NCI-H187 treated with DMSO at 0.1 percent for 48 hours (cell line): ENCODE measurements around the gene PKM.
"Not testable (repeated sequence)": the region's sequence is repeated elsewhere in the genome, so short reads cannot be mapped to it uniquely, and the experiment has no call there.

ENCODE experiments used
- DNase-seq: peaks from one replicate; lab custom pipeline; 2025; lab: John Stamatoyannopoulos, UW

PKM gene

DNA sequence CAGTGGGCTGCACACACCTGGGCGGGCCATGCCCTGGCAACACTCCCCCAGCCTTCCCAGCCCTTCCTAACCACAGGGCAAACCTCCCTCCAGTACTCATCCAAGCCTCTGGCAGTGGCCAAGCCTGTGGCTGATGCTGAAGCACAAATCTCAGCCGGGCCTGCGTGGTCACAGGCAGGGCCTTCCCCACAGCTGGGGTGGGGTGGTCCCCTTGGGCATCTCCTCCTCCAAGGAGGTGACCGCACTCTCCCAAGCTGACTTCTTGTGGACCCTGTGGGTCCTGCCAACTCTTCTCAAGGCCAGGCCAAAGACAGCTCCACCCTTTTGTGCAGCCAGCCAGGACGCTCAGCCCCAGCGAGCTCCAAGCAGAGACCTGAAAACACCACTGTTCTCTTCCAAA lies 54.8 kb downstream of the PKM start:
- DNase-seq, result no peak

DNA sequence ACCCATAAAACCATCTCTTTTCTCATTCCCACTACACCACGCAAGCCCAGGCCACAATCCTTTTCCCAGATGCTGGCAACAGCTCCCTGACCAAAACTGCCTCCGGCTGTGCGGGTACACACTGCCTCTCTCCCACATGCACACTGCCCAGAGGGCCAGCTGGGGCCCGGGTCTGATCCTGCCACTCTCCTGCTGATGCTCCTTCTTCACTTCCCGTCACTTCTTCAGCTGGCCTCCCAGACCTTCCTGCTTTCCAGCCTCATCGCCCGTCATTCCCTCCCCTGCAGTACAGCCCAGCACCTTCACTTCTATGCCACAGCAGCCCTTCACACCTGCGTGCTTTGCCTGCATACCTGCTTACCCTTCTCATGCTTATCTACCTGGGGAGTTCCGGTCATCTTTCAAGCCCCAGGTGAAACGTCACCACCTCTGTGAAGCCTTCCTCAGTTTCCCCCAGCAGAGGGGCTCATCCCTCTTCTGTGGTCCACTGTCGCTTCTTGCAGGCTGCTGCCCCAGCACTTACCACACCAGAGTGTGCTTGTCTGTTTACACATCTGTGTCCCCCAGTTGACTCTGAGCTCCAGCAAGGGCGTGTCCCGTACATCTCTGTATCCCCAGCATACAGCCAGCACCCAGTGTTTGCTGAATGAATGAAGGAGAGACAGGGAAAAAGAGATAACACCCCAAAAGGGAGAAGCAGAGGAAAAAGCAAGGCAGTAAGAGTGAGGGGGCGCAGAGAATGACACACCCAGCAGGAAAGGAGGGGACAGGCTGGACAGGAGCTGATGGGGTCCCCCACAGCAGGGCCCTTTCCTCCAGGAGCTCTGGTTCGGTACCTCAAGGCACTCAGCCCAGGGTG lies 55.6 kb downstream of the PKM start:
- no peak for DNase-seq

DNA sequence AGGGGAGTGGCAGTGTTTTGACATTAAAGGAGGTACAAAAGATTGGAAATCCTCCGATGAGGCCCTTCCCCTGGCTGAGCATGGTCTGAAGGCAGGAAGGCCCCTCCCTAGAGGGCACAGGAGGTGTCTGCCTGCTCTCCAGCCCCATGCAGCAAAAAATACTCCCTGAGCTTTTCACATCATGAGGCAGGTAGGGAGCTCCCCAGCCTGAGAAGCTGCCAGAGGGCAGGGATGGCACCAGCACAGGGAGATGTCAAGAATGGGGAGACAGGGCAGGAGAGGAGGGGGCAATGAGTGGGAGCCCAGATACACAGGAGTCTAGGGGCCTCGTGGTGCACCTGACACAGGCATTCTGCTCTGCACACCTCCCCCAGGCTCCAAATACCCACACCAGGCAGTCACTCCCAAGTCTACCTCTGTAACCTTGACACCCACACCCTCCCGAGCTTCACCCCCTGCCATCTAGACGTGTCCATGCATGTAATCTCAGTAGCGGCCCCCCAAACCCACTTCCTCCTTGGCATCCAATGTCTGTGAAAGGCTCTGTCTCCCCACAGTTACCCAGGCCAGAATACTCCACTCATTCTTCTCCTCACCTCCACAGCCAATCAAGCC lies 56.3 kb downstream of the PKM start:
- no peak for DNase-seq

DNA sequence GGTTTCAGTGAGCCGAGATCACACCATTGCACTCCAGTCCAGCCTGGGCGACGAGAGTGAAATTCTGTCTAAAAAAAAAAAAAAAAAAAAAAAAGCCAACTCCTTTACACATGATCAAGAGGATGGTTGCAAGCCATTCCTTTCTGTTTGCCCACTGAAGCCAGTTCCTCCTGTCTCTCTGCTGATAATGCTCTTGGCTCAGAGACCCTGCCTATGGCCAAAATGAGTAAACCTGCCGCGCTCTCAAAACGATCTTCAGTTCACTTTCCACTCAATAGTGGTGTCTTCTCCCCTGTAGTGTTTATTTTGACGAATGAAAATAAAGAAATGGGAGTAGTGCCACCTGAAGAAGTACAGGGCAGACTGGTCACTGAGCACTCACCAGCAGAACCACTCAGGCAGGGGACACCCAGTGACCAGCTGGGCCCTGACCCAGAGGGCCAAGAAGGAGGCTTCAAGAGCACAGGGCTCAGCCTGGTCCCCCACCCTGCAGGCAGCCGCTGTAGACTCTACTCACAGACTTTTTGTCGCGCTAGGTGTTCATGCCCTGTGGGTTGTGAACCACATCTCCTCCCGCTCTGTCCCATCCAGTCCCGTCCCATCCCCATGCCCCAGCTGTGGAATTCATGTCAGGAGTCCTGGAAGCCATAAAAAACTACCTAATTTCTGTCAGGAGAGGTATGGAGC lies 57.0 kb downstream of the PKM start:
- DNase-seq, result no peak

DNA sequence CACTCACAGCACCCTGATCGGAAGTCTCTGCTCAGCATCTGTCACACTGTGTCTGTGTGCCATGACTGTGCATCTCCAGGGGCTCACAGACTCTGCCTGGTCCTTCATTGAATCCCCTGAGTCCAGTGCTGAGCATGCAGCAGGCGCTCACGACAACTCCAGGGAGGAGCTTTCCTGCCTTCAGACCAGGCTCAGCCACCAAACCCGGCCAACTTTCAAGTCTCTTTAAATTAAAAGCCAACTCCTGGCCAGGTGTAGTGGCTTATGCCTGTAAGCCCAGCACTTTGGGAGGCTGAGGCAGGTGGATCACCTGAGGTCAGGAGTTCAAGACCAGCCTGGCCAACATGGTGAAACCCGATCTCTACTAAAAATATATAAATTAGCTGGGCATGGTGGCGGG lies 57.6 kb downstream of the PKM start:
- DNase-seq, result no peak

DNA sequence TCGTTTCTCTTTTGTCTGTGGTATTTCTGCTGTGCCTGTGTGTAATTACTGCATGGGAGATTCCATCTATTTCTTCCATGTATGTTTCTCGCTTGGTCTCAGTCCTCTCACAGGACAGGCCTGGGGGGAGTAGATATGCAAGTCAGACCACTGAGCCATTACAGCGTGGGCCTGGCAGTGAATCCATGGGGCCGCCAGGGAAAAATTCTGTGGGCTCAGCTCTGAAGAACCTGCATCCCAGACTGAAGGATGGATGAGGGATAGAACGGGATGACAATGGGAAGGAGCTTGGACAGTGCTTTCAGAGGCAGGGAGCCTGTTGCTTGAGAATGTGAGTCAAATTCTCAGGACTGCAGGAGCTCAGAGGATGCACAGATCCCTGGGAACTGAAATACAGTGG lies 58.2 kb downstream of the PKM start:
- no peak for DNase-seq

DNA sequence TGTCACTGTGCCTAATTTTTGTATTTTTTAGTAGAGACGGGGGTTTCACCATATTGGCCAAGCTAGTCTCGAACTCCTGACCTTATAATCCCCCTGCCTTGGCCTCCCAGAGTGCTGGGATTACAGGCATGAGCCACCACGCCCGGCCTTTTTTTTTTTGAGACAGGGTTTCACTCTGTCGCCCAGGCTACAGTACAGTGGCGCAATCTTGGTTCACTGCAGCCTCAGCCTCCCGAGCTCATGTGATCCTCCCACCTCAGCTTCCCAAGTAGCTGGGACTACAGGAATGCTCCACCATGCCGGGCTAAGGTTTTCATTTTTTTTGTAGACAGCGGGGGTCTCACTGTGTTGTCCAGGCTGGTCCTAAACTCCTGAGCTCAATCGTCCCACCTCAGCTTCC lies 59.0 kb downstream of the PKM start:
- not testable (repeated sequence) for DNase-seq

DNA sequence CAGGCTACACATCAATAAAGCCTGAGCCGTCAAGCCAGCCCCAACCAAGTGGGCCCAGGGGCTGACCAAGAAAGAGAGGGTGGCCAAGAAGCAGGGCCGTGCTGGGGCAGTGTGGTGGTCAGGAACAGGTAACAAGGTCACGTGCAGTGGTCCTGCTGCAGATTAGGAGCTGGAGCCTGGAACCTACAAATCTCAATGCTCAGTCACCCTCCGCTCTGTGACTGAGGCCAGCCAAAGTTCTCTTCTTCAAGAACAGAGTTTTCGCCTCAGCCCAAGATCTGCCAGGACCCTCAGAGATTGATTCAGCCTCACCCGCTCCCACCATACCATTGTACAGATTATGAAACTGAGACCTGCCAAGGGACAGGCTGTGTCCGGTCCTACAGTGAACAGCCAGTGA lies 60.3 kb downstream of the PKM start:
- no peak for DNase-seq

DNA sequence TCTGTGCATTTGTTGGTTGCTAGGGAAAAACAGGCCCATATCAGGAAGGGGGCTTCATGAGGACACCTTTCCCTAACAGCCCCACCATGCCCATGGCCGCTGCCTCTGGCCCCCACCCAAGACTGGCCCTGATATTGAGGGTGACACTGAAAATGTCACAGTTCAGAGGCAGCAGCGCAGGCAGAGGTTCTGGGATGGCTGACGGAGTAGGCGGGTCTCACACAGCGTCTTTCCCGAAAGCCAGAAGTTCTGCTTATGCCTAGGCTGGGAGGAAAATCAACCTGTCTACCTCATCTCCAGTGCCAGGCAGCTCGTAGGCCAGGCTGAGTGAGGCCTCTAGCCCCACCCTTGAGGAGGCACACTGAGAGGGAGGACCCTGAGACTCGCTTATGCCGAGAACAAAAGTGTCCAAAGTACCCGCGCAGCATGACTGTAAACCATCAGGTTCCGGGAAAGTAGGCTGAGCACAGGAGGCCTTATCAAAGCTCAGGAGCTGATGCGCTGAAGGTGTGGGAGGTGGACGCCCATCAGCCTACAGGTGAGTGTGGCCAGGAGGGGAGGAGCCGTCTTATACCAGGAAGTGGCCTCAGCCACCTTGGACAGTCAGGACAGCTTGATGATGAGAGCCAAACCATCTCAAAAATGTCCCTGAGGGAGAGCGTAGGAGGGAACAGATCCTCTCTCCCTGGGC lies 60.9 kb downstream of the PKM start:
- no peak for DNase-seq

DNA sequence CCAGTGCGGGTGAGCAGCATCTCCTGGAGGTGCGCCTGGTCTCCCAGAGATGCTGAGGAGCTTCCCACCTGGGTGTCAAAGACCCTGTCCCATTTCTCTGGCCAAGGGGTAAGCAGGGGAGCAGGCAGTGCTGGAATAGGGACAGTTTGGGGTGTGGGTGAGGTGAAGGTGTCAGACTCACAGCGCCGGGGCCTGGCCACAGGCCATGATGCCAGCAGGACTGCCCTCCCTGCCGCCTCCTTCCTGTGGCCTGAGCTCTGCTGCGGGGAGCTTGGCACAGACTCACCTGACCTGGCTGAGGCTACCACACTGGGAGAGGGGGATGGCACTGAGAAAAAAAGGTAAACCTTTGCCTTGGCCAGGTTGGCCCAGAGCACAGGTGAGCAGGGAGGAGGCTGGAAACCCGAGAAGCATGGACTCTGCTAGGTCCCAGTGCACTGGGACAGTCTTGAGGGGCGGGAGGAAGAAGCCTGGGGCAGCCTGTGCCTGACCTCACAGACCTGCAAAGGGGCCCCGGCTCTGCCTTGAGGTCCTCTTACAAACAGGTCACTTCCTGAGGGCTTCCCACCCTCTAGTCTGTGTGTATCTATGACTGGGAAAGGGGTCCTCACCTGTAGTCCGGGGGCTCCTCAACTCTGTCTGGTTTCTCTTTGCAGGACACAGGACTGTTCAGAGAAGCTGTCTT lies 61.6 kb downstream of the PKM start:
- no peak for DNase-seq

DNA sequence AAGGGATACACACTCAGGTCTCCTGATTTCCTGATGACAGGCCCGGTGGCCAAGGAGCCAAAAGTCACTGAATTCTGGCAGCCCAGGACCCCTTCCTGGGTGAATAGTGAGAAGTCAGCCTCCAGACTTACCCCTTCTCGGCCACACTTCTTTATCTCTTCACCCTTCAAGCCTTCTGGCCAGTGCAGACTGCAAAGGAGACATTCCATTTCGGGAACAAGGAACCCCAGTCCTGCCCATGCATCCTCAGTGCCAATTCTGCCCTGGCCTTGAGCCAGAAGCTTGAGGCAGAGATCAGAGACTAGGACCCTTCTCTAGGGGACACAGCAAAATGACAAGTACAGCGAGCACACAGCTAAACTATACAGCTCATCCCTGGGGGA lies 62.2 kb downstream of the PKM start:
- no peak for DNase-seq

DNA sequence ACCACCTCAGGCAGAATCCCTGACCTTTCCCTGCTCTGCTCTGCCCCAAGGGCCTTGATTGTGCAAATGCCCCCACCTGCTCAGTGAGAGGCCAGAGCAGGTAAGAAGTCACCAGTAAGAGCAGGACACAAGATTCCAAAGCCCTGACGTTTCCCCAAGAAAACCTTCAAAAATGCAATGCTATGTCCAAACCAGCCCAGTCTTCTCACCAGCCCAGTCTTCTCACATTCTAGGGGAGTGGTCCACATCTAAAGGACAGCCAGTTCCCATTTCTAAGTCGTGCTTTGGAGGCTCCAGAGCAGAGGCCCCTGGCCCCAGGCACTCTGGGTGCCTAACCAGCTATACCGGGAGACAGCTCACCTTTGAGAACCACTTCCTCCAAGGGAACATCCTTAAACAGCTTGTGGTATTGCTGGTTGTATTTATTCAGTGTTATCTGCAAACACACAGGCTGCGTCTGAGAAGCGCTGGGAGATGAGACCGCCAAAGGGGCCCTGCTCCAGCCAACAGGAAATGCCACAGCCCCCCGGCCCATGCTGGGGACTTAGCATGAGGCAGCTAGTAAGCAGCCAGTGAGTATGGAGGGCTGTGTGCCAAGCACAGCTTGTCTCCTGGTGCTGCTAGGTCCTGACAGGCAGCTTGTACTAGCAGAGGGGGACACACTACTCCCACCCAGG lies 62.7 kb downstream of the PKM start:
- DNase-seq, result no peak

DNA sequence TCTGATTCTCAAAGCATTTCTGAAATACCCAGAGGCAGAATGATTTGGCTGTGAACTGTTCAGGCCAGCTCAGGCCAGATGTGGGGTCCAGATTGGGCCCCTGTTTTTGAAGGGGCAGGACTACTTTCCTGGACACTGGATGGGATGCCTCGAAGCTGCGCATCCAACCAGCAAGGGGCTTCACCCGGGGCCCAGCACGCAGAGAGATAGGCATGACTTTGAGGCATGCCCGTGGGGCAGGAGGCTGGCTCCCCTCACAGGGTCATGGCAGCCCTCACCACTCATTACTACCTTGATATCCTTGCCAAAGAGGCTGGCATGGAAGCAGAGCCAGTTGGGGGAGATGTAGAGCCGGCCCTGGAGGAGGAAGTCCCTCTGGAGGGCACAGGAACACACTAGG lies 63.5 kb downstream of the PKM start:
- DNase-seq, result no peak

DNA sequence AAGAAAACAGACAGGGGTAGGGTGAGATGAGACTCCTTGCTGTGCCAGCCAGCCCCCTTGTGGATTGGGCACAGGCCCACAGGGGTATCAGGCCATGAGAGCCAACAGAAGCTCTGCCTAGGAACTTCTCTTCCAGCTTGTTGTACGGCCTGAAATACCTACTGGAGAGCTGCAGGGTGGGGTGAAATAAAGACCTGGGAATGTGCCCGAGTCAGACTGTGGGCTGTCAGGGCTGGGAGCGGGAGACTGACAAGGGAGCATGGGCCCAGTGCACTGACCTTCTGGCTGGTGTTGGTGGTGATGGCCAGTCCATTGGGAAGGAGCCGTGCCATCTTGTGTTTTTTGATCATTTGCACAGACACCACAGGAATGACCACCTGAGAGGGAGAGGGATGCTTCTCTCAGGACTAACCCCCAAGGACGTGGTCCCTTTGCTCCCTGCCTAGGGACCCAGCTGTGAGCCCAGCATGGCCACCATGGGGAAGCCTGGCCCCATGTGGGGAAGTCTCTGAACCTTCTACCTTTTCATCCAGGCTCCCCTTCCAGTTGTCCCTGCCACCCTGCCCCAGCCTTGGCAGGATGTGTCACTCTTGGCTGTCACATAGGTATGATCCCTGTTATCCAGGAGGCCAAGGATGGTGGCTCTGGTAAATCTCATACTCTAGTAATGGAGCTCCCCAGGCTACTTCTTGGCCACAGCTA lies 64.1 kb downstream of the PKM start:
- no peak for DNase-seq

DNA sequence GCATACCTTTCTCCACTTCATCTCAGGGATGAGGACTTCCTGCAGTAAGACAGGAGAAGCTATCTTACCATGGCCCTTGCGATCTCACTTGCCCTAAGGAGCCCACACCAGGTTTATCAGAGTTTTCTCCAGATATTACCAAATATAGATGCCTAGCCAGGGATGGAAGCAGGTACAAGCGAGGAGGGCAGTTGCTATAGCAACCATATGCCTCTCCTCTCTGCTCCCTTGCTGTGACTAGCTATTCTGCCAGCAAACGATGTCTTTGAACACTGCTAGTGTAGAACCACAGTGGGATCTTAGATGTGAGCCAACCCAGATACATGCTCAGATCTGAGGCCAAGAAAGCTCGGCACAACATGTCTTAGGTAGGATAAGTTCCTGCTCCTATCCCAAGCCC lies 67.3 kb downstream of the PKM start:
- no peak for DNase-seq

DNA sequence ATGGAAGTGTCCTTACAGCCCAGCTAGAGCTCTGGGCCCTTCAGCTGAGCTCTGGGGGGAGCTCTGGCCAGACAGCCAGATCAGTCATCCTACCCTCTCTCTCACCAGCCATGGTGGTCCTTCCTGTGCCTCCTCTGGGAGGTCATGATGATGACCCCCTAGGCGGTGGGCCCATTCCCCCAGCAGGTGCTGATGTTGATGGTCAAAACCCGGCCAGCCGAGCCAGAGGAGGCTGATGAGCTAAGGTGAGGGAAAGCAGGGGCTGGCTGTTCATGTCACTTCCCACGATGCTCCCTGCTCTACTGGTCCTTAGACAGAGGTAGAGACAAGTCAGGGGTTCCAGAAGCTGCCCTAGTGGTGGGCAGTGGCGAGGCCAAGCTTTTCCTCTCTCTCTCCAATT lies 68.4 kb downstream of the PKM start:
- no peak for DNase-seq

DNA sequence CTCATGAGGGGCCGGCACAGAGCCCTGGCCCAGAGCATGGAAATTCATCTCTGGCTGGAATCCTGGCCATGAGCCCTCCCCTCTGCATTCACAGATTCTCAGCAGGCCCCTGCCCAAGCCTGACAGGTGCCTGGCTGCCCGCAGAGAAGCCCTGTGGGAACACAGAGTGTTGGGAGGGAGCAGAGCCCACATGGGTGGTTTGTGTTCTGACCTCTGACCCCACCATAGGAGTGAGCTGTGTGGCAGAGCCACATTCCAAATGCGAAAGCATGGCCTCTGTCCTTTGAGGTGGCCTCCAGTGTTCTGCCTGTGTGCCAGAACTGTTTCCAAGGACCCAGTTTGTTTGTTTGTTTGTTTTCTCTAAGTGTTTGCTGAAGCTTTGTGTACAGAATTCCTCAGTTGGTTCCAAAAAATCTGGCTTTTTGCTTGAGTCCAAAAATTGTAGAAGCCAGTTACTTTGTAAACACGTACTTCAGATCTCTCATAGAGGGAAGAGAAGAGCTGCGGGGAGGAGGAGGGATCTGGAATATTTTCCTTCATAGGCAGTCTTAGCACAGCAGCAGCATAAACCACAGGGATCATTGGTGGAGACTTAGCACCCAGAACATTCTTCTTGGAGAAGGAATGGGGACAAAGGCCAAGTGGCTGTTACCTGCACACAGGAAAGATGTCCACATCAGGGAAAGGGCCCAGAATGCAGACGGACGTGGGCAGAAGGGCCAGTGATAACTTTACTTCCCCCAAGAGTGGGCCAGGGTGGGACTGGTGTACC lies 69.4 kb downstream of the PKM start:
- no peak for DNase-seq

DNA sequence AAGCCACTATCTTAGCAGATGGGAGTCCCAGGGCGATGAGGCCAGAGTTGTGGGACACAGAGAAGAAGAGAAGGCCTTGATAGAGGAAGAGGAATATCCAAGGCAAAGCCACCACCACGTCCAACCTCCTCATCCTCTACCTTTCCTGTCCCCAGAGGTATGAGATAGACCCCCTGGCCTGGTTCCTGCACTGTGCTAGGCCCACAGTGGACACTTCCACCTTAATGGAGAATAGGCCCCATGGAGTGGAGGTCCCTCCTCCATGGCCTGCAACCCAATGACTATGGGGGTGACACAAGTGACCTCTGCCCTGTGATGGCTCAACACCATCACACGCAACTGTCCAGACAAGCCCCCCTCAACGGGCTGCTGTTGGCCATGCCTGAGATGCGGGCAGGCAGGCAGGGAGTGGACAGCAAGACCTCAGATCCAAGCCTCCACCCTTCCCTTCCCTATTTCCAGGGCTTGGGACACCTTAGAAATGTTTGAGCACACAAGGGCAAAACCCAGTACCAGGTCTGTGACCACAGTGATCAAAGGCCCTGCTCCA lies 70.2 kb downstream of the PKM start:
- DNase-seq, result no peak

DNA sequence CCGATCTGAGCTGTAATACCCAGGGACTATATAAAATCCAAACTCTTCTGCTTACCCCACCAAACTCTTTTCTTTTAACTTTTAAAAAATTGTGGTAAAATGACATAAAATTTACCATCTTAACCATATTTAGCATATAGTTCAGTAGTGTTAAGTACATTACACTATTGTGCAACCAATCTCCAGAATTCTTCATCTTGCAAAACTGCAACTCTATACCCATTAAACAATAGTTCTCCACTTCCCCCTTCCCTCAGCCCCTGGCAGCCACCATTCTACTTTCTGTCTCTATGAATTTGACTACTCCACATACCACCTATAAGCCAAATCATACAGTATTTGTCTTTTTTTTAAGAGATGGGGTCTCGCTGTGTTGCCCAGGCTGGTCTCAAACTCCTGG lies 74.1 kb downstream of the PKM start:
- no peak for DNase-seq
